ENCODE data around the gene PAF1.
"Not testable (repeated sequence)": the region's sequence is repeated elsewhere in the genome, so short reads cannot be mapped to it uniquely, and the experiment has no call there.

The PAF1 gene

GRCh38 chr19:39349326-39349725 is 41.6 kb downstream of the PAF1 start:
- no peak for DNase-seq

GRCh38 chr19:39347332-39348164 is 43.4 kb downstream of the PAF1 start:
- DNase-seq: no peak

GRCh38 chr19:39345956-39346355 is 45.0 kb downstream of the PAF1 start:
- no peak for DNase-seq

- no peak for DNase-seq
Observed at GRCh38 chr19:39342647-39343305, 48.1 kb downstream of the PAF1 start.

- DNase-seq: peak; percentile 99
Observed at GRCh38 chr19:39341719-39342604, 48.9 kb downstream of the PAF1 start, which contains the start of gene SAMD4B. SAMD4B (plus strand) TSS chr19:39342421; CDS start chr19:39356894, 14,473 bp downstream.

- DNase-seq: no peak
Observed at GRCh38 chr19:39341129-39341718, 49.7 kb downstream of the PAF1 start.

GRCh38 chr19:39340156-39340555 is 50.8 kb downstream of the PAF1 start:
- not testable (repeated sequence) for DNase-seq

GRCh38 chr19:39339674-39340073 is 51.2 kb downstream of the PAF1 start:
- no peak for DNase-seq

GRCh38 chr19:39336483-39336882 is 54.4 kb downstream of the PAF1 start:
- no peak for DNase-seq
